Ovary (tissue), 9 donors: ENCODE data around the gene ENO1. TPM values are rescaled to one million over a fixed set of nuclear protein-coding genes. Genes with fewer than 3 reads are reported as not detected.

Experiments
- DNase-seq, 5 donors: peaks; one replicate each; pipeline ENCODE4 v3.0.0-alpha.2; 2019 to 2020
- H3K27ac ChIP-seq, 2 donors: fragments of 200-600 bp; one replicate each; pipeline versions ENCODE4 v1.5.1 to v1.8.0; 2019 to 2022
- H3K27me3 ChIP-seq: fragments of 200-600 bp; one replicate; pipeline ENCODE4 v1.8.0; 2022
- H3K36me3 ChIP-seq: fragments of 200-600 bp; sonication (generic); one replicate; pipeline ENCODE4 v1.5.1; 2019
- H3K4me1 ChIP-seq: one replicate; pipeline ENCODE4 v1.8.1; 2013; ENCODE audit warnings: mild to moderate bottlenecking, moderate library complexity; ENCODE audit not compliant: insufficient read depth
- H3K4me3 ChIP-seq: fragments of 200-600 bp; sonication (generic); one replicate; pipeline ENCODE4 v1.5.1; 2017
- H3K9me3 ChIP-seq, 2 donors: fragments of 200-600 bp in 1 of 2; sonication (generic) in 1 of 2; one replicate each; pipeline versions ENCODE4 v1.5.1 to v1.8.1; 2013 to 2019; ENCODE audit warnings: mild to moderate bottlenecking in 1 of 2, moderate library complexity in 1 of 2
- CTCF ChIP-seq, 3 donors: fragments of 450-650 bp in 2 of 3; fragments of 200-600 bp in 1 of 3; IDR thresholded peaks; one replicate each; pipeline versions ENCODE4 v1.5.1 to v1.8.0; 2016 to 2022; ENCODE audit warnings: antibody characterized with exemption in 3 of 3, mild to moderate bottlenecking in 1 of 3
- EP300 ChIP-seq: sonication (generic); formaldehyde crosslinking; IDR thresholded peaks from one replicate; pipeline ENCODE4 v1.6.1; 2017; ENCODE audit warnings: antibody characterized with exemption
- POLR2A ChIP-seq: fragments of 450-650 bp; IDR thresholded peaks from one replicate; pipeline ENCODE4 v1.6.1; 2017; ENCODE audit warnings: antibody characterized with exemption, mild to moderate bottlenecking, moderate library complexity
- WGBS, 3 donors: extraction: QIAGEN DNeasy Blood & Tissue Kit in 1 of 3; methylation state at CpG; one replicate each; pipeline versions ENCODE4 v1.1.5 to v1.1.7; 2013 to 2017; 5-methylcytosine and 5-hydroxymethylcytosine counted together
- intact Hi-C, 4 donors: fragments of 100-400 bp; cut with DNase I; formaldehyde crosslinking; loops; one replicate each; pipeline versions ENCODE4 v1.11.0 to v1.15.1; 2022 to 2023
- polyA plus RNA-seq, 2 donors: library from polyadenylated mRNA; stranded (reverse); fragments of 200-250 nt in 1 of 2; fragments of 350-450 nt in 1 of 2; fragmentation: Illumina TruSeq in 1 of 2; extraction: RNeasy Lipid Tissue Mini Kit (QIAGEN cat#74804) in 1 of 2; gene quantifications; one replicate each; pipeline ENCODE4 v1.2.3, GENCODE V29; 2013 to 2014
- total RNA-seq, 7 donors: library from RNA; depleted of rRNA in 2 of 7; stranded (reverse); fragments of >200 nt in 2 of 7; fragmentation: NEBNext Ultra II Directional in 3 of 7; extraction: Animal tissue kit (Norgen Biotek cat#: 25700) in 3 of 7; gene quantifications; one replicate each; pipeline versions ENCODE4 v1.1.0 to v1.2.4, GENCODE V29; 2016 to 2023
- donor health status: DM: no; HTN: no; CAD: no; lungs with moderate emphysema.
- donor health status: DM: no; HTN: no; CAD: no.
- donor health status: Bipolar disorder and iron deficiency.
- donor health status: DM: yes; HTN: yes; CAD: no.
- donor health status: DM: no; HTN: no; CAD: no.
- donor health status: DM: yes; HTN: yes; CAD: no.

The ENO1 gene
- total and polyA plus RNA-seq, 9 donors = 158 to 569 (median 404) TPM

- 0 to 9% (median 4%) methylated on average over 2 of the region's 2 CpGs for WGBS, 3 donors
- Histone ChIP-seq H3K36me3 (no peaks in the 10 kb centered on the region), H3K27me3 (no peaks in the 10 kb centered on the region), H3K9me3 (no peaks in the 10 kb centered on the region), H3K4me1 (no peaks in the 10 kb centered on the region), H3K4me3 (no peak overlapping the region), H3K27ac (no peak overlapping the region)
- TF ChIP-seq CTCF (IDR thresholded peaks at IDR 0.05) = no peak
- no peak for TF ChIP-seq POLR2A
- TF ChIP-seq EP300 = no peak
- no peak for DNase-seq
- intact Hi-C loops = no loop called here
These were observed 62.8 kb downstream of the ENO1 start for GRCh38 chr1:8815582-8816151.

DNA sequence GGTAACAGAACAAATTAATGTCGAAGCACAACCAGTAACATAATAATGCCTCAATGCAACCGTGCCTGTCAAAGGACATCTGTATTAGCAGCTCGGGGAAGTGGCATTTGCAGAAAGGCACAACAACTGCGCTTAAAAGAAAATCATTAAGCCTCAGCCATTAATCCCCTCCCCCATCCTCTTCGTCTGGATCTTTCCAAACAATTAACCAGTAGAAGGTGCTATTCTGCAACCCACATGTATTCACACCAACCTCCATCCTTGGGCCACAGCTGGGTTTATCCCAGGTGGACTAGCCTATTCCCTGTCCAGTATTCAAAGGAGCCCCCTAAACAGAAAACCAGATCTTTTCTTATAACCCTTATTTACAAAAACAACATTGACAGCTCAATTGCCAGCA is 63.6 kb downstream of the ENO1 start:
- no peak for DNase-seq
- no peaks in the 10 kb centered on the region for H3K4me1 ChIP-seq
- H3K27me3 ChIP-seq = no peaks in the 10 kb centered on the region
- TF ChIP-seq POLR2A (no peak), EP300 (no peak), CTCF (IDR thresholded peaks at IDR 0.05) (no peak)
- H3K27ac ChIP-seq = no peak overlapping the region
- intact Hi-C loops = no loop called here
- 67 to 78% (median 70%) methylated on average over 5 of the region's 5 CpGs for WGBS, 3 donors
- no peaks in the 10 kb centered on the region for H3K9me3 ChIP-seq
- H3K36me3 ChIP-seq = no peaks in the 10 kb centered on the region
- no peak overlapping the region for H3K4me3 ChIP-seq

GRCh38 chr1:8813991-8814390 is 64.5 kb downstream of the ENO1 start:
- no peaks in the 10 kb centered on the region for H3K9me3 ChIP-seq
- no peaks in the 10 kb centered on the region for H3K36me3 ChIP-seq
- TF ChIP-seq POLR2A (no peak), EP300 (no peak), CTCF (IDR thresholded peaks at IDR 0.05) (no peak)
- no peaks in the 10 kb centered on the region for H3K4me1 ChIP-seq
- DNase-seq = no peak
- intact Hi-C loops = no loop called here
- no peak overlapping the region for H3K27ac ChIP-seq
- H3K4me3 ChIP-seq = no peak overlapping the region
- no peaks in the 10 kb centered on the region for H3K27me3 ChIP-seq

DNA sequence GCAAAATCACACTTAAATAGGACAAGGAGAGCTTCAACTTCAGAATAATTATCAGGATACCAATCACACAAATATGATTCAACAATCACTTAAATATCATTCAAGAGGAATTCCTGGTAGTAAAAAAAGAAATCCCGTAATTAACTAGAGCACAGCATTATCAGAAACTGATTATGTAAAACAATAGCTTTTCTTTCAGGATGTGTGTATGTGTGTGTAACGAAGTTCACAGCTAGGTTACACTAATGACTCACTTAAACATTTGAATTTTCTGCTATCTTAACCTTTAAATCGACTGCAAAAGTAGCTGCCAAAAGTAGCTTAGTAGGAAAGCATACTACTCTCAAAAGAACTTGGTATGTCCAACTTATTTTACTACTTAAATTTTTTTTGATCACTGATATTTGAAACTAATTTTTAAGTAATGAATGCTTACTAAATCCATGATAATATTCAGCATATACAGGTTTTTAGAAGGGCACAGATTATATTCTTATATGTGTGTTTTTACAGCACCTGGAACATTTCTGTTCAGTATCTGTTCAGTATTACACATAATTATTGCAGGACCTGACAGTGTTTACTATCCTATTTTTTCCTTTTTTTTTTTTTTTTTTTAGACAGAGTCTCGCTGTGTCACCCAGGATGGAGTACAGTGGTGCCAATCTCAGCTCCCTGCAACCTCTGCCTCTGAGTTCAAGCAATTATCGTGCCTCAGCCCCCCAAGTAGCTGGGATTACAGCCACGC is 65.3 kb downstream of the ENO1 start:
- Histone ChIP-seq H3K4me3 (no peak overlapping the region), H3K27me3 (no peaks in the 10 kb centered on the region), H3K36me3 (no peaks in the 10 kb centered on the region), H3K27ac (no peak overlapping the region), H3K4me1 (no peaks in the 10 kb centered on the region), H3K9me3 (no peaks in the 10 kb centered on the region)
- intact Hi-C loops = no loop called here
- WGBS, 3 donors = 53 to 57% (median 55%) methylated on average over 6 of the region's 6 CpGs
- no peak for DNase-seq
- no peak for TF ChIP-seq CTCF (IDR thresholded peaks at IDR 0.05)
- TF ChIP-seq EP300 = no peak
- TF ChIP-seq POLR2A = no peak
